NCI-H1092 treated with DMSO at 0.1 percent for 48 hours (cell line): ENCODE measurements around the gene RBMY1J.
"Not testable (repeated sequence)": the region's sequence is repeated elsewhere in the genome, so short reads cannot be mapped to it uniquely, and the experiment has no call there.

Experiments used
- DNase-seq: peaks from one replicate; lab custom pipeline; 2025; lab: John Stamatoyannopoulos, UW

The RBMY1J gene

DNA sequence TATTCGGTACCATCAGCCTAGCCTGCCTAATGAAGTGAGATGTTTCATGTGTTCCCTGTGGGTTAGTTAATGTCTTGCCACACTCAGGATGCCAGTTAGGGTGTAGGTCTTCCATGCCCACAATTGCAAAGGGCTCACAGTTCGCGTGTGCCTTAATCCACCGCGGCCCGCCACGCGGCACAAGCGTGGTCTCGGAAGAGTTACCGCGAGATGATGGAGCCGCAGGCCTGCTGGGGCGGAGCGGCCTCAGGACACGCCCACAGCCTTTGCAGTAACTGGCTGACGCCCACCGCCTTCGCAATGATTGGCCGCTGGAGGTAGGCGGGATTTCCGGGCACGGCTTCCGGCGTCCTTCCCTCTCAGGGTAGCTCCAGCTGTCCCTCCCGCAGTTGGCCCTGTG is at the start of gene RBMY1J:
TSS of gene RBMY1J (plus strand) at position 301 of the 400 bp plus-strand sequence. CDS start 2,038 bp downstream, outside the sequence.
- not testable (repeated sequence) for DNase-seq

DNA sequence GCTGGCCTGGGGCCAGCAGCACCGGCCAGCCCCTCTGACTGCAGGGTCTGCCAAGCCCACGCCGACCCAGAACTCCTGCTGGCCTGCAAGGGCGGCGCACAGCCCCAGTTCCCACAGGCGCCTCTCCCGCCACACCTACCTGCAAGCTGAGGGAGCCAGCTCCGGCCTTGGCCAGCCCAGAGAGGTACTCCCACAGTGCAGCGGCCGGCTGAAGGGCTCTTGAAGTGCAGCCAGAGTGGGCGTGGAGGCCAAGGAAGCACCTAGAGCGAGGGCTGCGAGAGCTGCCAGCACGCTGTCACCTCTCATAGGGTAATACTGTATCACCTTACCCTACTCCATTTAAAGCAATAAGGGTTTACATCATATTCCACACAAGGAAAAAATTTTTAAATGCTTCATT is 35.8 kb upstream of the RBMY1J start:
- no peak for DNase-seq

DNA sequence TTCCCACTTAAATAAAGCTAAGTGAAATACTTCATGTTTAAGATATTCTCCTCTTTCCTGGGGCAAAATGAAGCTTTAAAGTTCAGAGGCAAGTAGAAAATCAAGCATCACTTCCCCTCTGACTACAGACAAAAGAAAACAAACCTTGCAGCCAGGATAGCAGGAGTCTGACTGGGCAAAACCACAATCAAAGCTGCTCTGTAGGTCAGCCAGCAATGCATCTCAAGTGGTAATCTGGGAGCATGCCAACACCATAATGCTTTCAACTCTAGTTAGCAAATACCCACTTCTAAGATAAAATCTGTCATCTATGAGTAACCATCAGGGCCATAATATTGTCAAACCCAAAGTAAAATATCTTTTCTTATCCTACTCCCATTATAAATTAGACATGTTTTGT is 32.6 kb upstream of the RBMY1J start:
- DNase-seq: peak; percentile 1

DNA sequence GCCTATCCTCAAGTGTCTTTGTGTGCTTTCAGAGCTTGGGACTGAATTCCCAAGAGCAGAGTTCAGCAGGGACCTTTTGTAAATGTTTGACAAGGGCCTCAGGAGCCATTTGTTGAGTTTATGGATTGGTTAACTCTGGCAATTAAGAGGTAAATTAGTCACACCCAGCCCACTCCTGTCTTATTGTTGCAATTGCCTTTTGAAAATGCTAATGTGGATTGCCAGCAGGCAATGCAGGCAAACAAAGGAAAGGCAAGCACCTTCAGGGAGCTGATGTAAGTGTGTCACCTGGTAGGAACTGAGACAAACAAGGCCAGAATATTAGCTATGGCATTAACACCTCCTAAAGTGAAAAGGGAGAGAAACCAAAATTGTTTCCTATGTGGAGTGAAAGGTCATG is 29.7 kb upstream of the RBMY1J start:
- no peak for DNase-seq

DNA sequence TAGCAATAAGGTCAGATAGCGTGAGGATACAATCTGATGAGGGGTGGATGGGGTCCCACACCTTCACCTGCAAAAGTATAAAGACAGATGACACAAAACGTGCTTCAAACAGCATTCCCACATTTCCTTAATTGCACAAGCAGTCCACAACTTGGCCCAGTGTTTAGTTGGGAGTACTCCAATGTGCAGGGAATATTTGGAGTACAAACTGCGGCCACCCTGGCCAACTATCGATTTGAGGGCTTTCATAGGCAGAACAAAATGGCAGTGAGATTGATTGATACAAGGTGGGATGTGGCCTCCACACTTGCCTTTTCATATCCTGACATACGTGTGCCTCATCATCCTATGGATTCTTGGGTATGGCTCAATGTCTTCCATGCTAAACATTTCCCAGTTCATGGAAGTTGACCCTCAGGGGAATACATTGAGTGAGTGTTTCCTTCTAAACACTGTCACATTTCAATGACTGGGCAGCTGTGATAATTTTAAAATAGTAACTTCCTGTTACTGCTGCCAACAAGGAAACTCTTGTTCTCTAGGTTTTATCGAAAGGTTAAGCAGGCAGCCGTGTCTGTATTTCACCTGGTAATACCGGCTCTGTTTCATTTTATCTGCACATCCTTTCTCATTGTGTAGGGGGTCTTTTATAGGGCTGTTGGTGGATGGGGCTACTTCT is 41.6 kb downstream of the RBMY1J start:
- not testable (repeated sequence) for DNase-seq

GRCh38 chrY:22455522-22455921 is 52.3 kb downstream of the RBMY1J start:
- not testable (repeated sequence) for DNase-seq

DNA sequence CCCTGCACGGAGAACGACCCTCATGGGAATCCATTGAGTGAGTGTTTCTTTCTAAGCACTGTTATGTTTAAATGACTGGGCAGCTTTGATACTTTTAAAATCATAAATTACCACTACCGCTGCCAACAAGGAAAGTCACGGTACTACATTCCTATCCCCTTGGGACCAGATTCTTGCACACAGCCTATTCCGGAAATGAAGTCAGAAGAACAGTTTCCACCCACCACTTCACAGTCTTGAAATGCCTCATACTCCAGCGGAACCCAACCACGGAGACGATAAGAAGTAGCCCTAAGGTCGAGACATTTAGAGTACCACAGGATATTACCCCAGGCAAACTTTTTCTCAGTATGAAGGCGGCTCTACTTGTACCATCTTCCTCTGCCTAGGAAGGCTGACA is 58.8 kb downstream of the RBMY1J start:
- not testable (repeated sequence) for DNase-seq
